Natural killer cell (primary cell): ENCODE results near the gene LRRC74B. TPM values are rescaled to one million over a fixed set of nuclear protein-coding genes. Genes with fewer than 3 reads are reported as not detected.

Experiments used
- ATAC-seq, 3 donors: fragments of 150-1000 bp in 2 of 3; fragments of 200-7000 bp in 1 of 3; cut with Tn5 transposase; 1 replicate in 1 of 3; 2 replicates in 2 of 3; pipeline ENCODE4 v1.10.0; 2021; ENCODE audit warnings: mild to moderate bottlenecking in 2 of 3, moderate library complexity in 2 of 3
- DNase-seq, 2 donors: peaks; one replicate each; pipeline versions ENCODE4 v3.0.0 to v3.0.0-alpha.2; 2013 to 2021; ENCODE audit warnings: mixed read lengths in 1 of 2
- H3K27ac ChIP-seq: one replicate; pipeline ENCODE4 v1.5.1; 2013; ENCODE audit warnings: mild to moderate bottlenecking, low read length
- H3K27me3 ChIP-seq: one replicate; pipeline ENCODE4 v1.6.1; 2013; ENCODE audit warnings: low read length; ENCODE audit not compliant: control insufficient read depth, insufficient read depth
- H3K36me3 ChIP-seq: one replicate; pipeline ENCODE4 v1.6.1; 2013; ENCODE audit warnings: low read length; ENCODE audit not compliant: control insufficient read depth, insufficient read depth
- H3K4me1 ChIP-seq: one replicate; pipeline ENCODE4 v1.6.1; 2013; ENCODE audit warnings: low read length; ENCODE audit not compliant: control insufficient read depth, insufficient read depth
- H3K4me3 ChIP-seq: one replicate; pipeline ENCODE4 v1.5.1; 2013; ENCODE audit warnings: low read length
- H3K9me3 ChIP-seq: one replicate; pipeline ENCODE4 v1.6.1; 2013; ENCODE audit warnings: low read length; ENCODE audit not compliant: control insufficient read depth, insufficient read depth
- H3K27ac Mint-ChIP-seq, 2 donors: one replicate each; pipeline ENCODE4 v1.8.0; 2022; ENCODE audit warnings: mild to moderate bottlenecking in 2 of 2, mixed read lengths in 2 of 2, moderate library complexity in 1 of 2
- H3K27me3 Mint-ChIP-seq, 2 donors: one replicate each; pipeline ENCODE4 v1.8.0; 2022; ENCODE audit warnings: low read depth in 2 of 2, mixed read lengths in 2 of 2
- H3K36me3 Mint-ChIP-seq: one replicate; pipeline ENCODE4 v1.8.0; 2022; ENCODE audit warnings: mixed read lengths
- H3K4me1 Mint-ChIP-seq, 2 donors: one replicate each; pipeline ENCODE4 v1.8.0; 2022; ENCODE audit warnings: mixed read lengths in 2 of 2
- H3K4me3 Mint-ChIP-seq: one replicate; pipeline ENCODE4 v1.8.0; 2022; ENCODE audit warnings: mild to moderate bottlenecking, moderate library complexity, mixed read lengths
- H3K9me3 Mint-ChIP-seq, 2 donors: one replicate each; pipeline ENCODE4 v1.8.0; 2022; ENCODE audit warnings: mixed read lengths in 2 of 2
- CTCF ChIP-seq: fragments of 200-600 bp; IDR thresholded peaks from one replicate; pipeline ENCODE4 v1.8.0; 2022; ENCODE audit warnings: antibody characterized with exemption
- WGBS: methylation state at CpG from one replicate; pipeline ENCODE4 v1.1.7; 2013; ENCODE audit warnings: missing lambda C conversion rate; ENCODE audit not compliant: insufficient coverage; 5-methylcytosine and 5-hydroxymethylcytosine counted together
- intact Hi-C: fragments of 100-400 bp; cut with micrococcal nuclease; formaldehyde crosslinking; loops from one replicate; pipeline ENCODE4 v1.14.2; 2022
- total RNA-seq, 4 donors: library from RNA; stranded (reverse); fragments of 120-200 nt in 1 of 4; gene quantifications; one replicate each; pipeline versions ENCODE4 v1.2.3 to v1.2.4, GENCODE V29; 2013 to 2022

The LRRC74B gene
- total RNA-seq, 3 donors from 2014 or later (not counting 1 experiment from before 2014, with no cell fraction given): 0.11 TPM; not detected in 2

- Histone ChIP-seq H3K9me3 (no peaks in the 10 kb centered on the region), H3K4me1 (no peaks in the 10 kb centered on the region), H3K36me3 (no peaks in the 10 kb centered on the region), H3K27ac (no peak overlapping the region), H3K4me3 (no peak overlapping the region), H3K27me3 (no peaks in the 10 kb centered on the region)
- H3K9me3 Mint-ChIP-seq: no peaks in the 10 kb centered on the region
- H3K4me3 Mint-ChIP-seq: no peak overlapping the region
- H3K27me3 Mint-ChIP-seq: peaks cover 2 to 7% of the 10 kb centered on the region in 2 donors
- no peaks in the 10 kb centered on the region for H3K4me1 Mint-ChIP-seq
- H3K36me3 Mint-ChIP-seq: no peaks in the 10 kb centered on the region
- intact Hi-C loops: no loop called here
- no peak for ATAC-seq
- WGBS: 81% methylated on average over 12 of the region's 13 CpGs
- DNase-seq: no peak
- no peak for TF ChIP-seq CTCF
- no peak overlapping the region for H3K27ac Mint-ChIP-seq
Observed at GRCh38 chr22:21064917-21065864, 19.4 kb downstream of the LRRC74B start.

GRCh38 chr22:21067075-21067900 is 21.5 kb downstream of the LRRC74B start:
- no peak for TF ChIP-seq CTCF
- Histone ChIP-seq H3K36me3 (no peaks in the 10 kb centered on the region), H3K27ac (no peak overlapping the region), H3K4me3 (no peak overlapping the region), H3K27me3 (no peaks in the 10 kb centered on the region), H3K4me1 (no peaks in the 10 kb centered on the region), H3K9me3 (no peaks in the 10 kb centered on the region)
- WGBS: 89% methylated on average over 28 of the region's 28 CpGs
- no peak overlapping the region for H3K4me3 Mint-ChIP-seq
- H3K9me3 Mint-ChIP-seq: no peaks in the 10 kb centered on the region
- intact Hi-C loops: no loop called here
- H3K36me3 Mint-ChIP-seq: no peaks in the 10 kb centered on the region
- DNase-seq (no peak), ATAC-seq (no peak)
- H3K4me1 Mint-ChIP-seq: no peaks in the 10 kb centered on the region
- H3K27ac Mint-ChIP-seq: no peak overlapping the region
- H3K27me3 Mint-ChIP-seq: peaks cover 2 to 7% of the 10 kb centered on the region in 2 donors

GRCh38 chr22:21067901-21068680 is 22.3 kb downstream of the LRRC74B start:
- Mint-ChIP-seq H3K27ac (no peak overlapping the region), H3K27me3 (peaks cover 2 to 7% of the 10 kb centered on the region in 2 donors), H3K4me1 (no peaks in the 10 kb centered on the region), H3K4me3 (no peak overlapping the region), H3K36me3 (no peaks in the 10 kb centered on the region), H3K9me3 (no peaks in the 10 kb centered on the region)
- H3K9me3 ChIP-seq: no peaks in the 10 kb centered on the region
- H3K27ac ChIP-seq: no peak overlapping the region
- intact Hi-C loops: no loop called here
- no peak for TF ChIP-seq CTCF
- DNase-seq (no peak), ATAC-seq (no peak)
- H3K27me3 ChIP-seq: no peaks in the 10 kb centered on the region
- H3K4me1 ChIP-seq: no peaks in the 10 kb centered on the region
- no peaks in the 10 kb centered on the region for H3K36me3 ChIP-seq
- H3K4me3 ChIP-seq: no peak overlapping the region
- 85% methylated on average over 12 of the region's 12 CpGs for WGBS
